Lung (tissue), 12 donors: ENCODE measurements around the gene FMR1. TPM values are rescaled to one million over a fixed set of nuclear protein-coding genes. Genes with fewer than 3 reads are reported as not detected.

Source experiments
- ATAC-seq: fragments of 200-7000 bp; cut with Tn5 transposase; one replicate; pipeline ENCODE4 v1.9.1; 2020; ENCODE audit warnings: moderate number of reproducible peaks; ENCODE audit not compliant: insufficient read depth, low FRiP score
- DNase-seq, 3 donors: peaks; one replicate each; pipeline ENCODE4 v3.0.0-alpha.2; 2013 to 2017
- H3K27ac ChIP-seq, 2 donors: one replicate each; pipeline ENCODE4 v1.5.1; 2013; ENCODE audit warnings: mild to moderate bottlenecking in 2 of 2, moderate library complexity in 2 of 2, control low read depth in 1 of 2, inconsistent platforms in 1 of 2, low read depth in 1 of 2, low read length in 1 of 2
- H3K27me3 ChIP-seq, 3 donors: one replicate each; pipeline ENCODE4 v1.5.1; 2013; ENCODE audit warnings: low read length in 2 of 3; ENCODE audit not compliant: control insufficient read depth in 3 of 3, insufficient read depth in 3 of 3
- H3K36me3 ChIP-seq, 4 donors: one replicate each; pipeline ENCODE4 v1.5.1; 2013; ENCODE audit warnings: low read length in 4 of 4, mild to moderate bottlenecking in 1 of 4, moderate library complexity in 1 of 4; ENCODE audit not compliant: control insufficient read depth in 4 of 4, insufficient read depth in 4 of 4
- H3K4me1 ChIP-seq, 5 donors: one replicate each; pipeline ENCODE4 v1.5.1; 2013; ENCODE audit warnings: low read length in 5 of 5, mild to moderate bottlenecking in 2 of 5, moderate library complexity in 1 of 5; ENCODE audit not compliant: control insufficient read depth in 5 of 5, insufficient read depth in 5 of 5
- H3K4me3 ChIP-seq: one replicate; pipeline ENCODE4 v1.5.1; 2013; ENCODE audit warnings: mild to moderate bottlenecking, control low read depth, moderate library complexity
- H3K9ac ChIP-seq, 2 donors: one replicate each; pipeline ENCODE4 v1.5.1; 2013; ENCODE audit warnings: low read length in 2 of 2, control low read depth in 1 of 2; ENCODE audit not compliant: insufficient read depth in 1 of 2
- H3K9me3 ChIP-seq, 4 donors: one replicate each; pipeline ENCODE4 v1.5.1; 2013; ENCODE audit warnings: low read length in 3 of 4, mild to moderate bottlenecking in 1 of 4, moderate library complexity in 1 of 4; ENCODE audit not compliant: control insufficient read depth in 4 of 4, insufficient read depth in 3 of 4
- WGBS, 2 donors: extraction: QIAGEN DNeasy Blood & Tissue Kit; methylation state at CpG; one replicate each; pipeline ENCODE4 v1.1.7; 2013; 5-methylcytosine and 5-hydroxymethylcytosine counted together
- polyA plus RNA-seq, 2 donors: library from polyadenylated mRNA; stranded (reverse); fragments of 200-250 nt; gene quantifications; one replicate each; pipeline ENCODE4 v1.2.1, GENCODE V29; 2013
- total RNA-seq, 2 donors: library from RNA; depleted of rRNA in 1 of 2; stranded (reverse); fragments of >200 nt in 1 of 2; gene quantifications; one replicate each; pipeline ENCODE4 v1.2.1, GENCODE V29; 2014 to 2021
- TF ChIP-seq, protein P1 (sequence below): IDR thresholded peaks from 2 replicates; pipeline ENCODE4 v1.5.1; 2012; ENCODE audit warnings: mild to moderate bottlenecking; ENCODE audit errors: control extremely low read depth, extremely low read depth
- donor health status: control.
- donor health status: control.
- donor health status: Bipolar disorder and iron deficiency.
- donor health status: healthy.
- donor health status: DM: yes; HTN: yes; CAD: no.

FMR1 gene
- total and polyA plus RNA-seq, 4 donors, result 18.4 to 105 (median 30.7) TPM

DNA sequence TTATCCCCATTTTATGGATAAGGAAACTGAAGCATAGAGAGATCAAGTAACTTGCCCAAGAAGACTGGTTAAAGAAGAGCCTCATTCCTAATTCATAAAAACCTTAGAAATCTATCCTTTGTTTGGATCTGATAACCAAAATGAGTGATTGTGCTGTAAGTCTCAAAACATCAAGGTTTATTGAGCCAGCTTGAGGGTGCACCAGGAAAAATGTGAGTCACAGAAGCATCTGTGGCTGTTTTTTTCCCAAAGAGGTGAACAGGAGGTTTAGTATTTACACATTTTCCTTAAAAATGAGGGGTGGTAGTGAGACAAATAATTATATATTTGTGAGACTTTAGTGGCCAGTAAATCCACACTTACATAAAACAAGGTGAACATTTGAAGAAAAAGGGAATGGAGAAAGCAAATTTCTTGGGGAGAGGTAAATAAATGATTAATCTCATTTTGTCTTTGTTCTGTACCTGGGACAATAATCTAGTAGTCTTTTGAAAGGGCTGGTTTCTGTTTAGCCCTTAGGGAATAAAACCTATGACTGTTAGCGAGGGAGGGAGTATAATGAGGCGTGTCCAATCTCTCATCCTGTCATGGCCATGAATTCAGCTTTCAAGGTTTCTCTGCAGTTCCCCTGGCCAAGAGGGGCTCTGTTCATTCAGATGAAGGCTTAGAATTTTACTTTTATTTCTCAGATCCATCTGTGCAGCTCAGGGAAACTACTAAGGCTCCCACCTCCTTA is 12.2 kb upstream of the FMR1 start:
- no peak for DNase-seq
- TF ChIP-seq, protein P1, sequence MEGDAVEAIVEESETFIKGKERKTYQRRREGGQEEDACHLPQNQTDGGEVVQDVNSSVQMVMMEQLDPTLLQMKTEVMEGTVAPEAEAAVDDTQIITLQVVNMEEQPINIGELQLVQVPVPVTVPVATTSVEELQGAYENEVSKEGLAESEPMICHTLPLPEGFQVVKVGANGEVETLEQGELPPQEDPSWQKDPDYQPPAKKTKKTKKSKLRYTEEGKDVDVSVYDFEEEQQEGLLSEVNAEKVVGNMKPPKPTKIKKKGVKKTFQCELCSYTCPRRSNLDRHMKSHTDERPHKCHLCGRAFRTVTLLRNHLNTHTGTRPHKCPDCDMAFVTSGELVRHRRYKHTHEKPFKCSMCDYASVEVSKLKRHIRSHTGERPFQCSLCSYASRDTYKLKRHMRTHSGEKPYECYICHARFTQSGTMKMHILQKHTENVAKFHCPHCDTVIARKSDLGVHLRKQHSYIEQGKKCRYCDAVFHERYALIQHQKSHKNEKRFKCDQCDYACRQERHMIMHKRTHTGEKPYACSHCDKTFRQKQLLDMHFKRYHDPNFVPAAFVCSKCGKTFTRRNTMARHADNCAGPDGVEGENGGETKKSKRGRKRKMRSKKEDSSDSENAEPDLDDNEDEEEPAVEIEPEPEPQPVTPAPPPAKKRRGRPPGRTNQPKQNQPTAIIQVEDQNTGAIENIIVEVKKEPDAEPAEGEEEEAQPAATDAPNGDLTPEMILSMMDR, result no peak
- WGBS, 2 donors, result 83 to 100% methylated on average over 2 of the region's 2 CpGs
- no peaks in the 10 kb centered on the region for H3K36me3 ChIP-seq
- no peak overlapping the region for H3K9ac ChIP-seq
- H3K27me3 ChIP-seq, result no peaks in the 10 kb centered on the region
- ATAC-seq, result no peak
- H3K4me1 ChIP-seq, result no peaks in the 10 kb centered on the region
- H3K27ac ChIP-seq, result no peak overlapping the region
- no peaks in the 10 kb centered on the region for H3K9me3 ChIP-seq
- H3K4me3 ChIP-seq, result no peak overlapping the region

DNA sequence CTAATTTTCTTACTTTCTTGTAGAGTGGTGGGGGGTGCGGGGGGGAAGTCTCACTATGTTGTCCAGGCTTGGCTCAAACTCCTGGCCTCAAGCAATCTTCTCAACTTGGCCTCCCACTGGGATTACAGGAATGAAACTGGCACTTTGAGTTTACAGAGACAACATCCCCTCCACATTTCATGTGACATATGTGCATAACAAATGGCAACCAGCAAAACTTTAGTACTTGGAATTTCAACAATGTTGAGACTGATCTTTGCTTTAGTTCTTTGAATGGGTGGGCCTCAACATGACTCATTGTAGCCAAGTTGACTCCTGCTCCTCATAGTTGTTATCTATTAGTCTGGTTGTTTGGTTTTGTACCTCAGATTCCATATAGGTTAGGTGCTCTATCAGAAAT is 11.4 kb upstream of the FMR1 start:
- H3K27ac ChIP-seq, result no peak overlapping the region
- H3K9me3 ChIP-seq, result no peaks in the 10 kb centered on the region
- TF ChIP-seq, protein P1, result no peak
- no peak for ATAC-seq
- no peak for DNase-seq
- no peak overlapping the region for H3K4me3 ChIP-seq
- WGBS, 2 donors, result 69 to 92% methylated on average over 1 of the region's 1 CpG
- H3K4me1 ChIP-seq, result no peaks in the 10 kb centered on the region
- H3K27me3 ChIP-seq, result no peaks in the 10 kb centered on the region
- H3K9ac ChIP-seq, result no peak overlapping the region
- H3K36me3 ChIP-seq, result no peaks in the 10 kb centered on the region

DNA sequence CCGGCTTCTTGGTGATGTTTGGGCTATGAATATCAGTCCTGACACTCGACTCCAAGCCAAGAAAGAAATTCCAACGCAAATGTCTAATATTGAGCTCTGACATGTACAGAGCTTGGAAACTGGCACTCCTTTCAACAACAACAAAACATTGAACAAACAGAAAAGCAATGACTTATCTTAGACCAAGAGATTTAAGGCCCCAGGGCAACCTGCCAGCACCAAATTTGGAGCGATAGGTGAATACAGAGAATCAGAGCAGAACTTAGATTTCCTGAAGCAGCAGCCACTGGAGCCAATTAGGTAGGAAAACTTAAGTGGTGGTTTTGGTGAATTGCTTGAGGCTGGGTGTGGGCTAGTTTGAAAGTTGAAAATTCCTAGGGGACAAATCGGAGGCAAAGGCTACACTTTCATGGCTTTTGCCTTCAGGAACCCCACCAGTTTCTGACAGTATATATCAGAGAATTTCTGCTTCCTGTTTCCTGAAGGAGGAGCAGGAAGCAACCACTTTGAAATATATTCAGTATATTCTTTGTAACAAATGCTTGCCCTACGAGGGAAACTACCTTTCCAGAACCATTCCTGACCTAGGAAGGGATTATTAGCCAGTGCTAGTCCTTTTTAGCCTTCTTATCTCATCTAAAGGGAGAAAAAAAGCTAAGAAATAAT is 10.1 kb upstream of the FMR1 start:
- Histone ChIP-seq H3K4me3 (no peak overlapping the region), H3K27ac (no peak overlapping the region), H3K4me1 (no peaks in the 10 kb centered on the region), H3K36me3 (no peaks in the 10 kb centered on the region), H3K27me3 (no peaks in the 10 kb centered on the region), H3K9ac (no peak overlapping the region), H3K9me3 (no peaks in the 10 kb centered on the region)
- DNase-seq, result no peak
- TF ChIP-seq, protein P1, result no peak
- WGBS, 2 donors, result 56 to 68% methylated on average over 6 of the region's 6 CpGs
- no peak for ATAC-seq
